OCI-LY7 (cell line): ENCODE data around the gene SLC13A1.

Source experiments
- EZH2phosphoT487 ChIP-seq: fragments of 200-600 bp; sonication (generic); IDR thresholded peaks from 2 replicates; pipeline ENCODE4 v1.6.1; 2018; ENCODE audit warnings: low read depth, borderline replicate concordance, mild to moderate bottlenecking, mixed run types, antibody characterized with exemption, low read length, moderate library complexity, mixed read lengths
- TF ChIP-seq, protein P1 (sequence below): fragments of 200-600 bp; sonication (generic); conservative IDR thresholded peaks from 2 replicates; pipeline ENCODE4 v1.5.1; 2014; ENCODE audit warnings: mild to moderate bottlenecking, antibody characterized with exemption, low read length, moderate library complexity, mixed read lengths

DNA sequence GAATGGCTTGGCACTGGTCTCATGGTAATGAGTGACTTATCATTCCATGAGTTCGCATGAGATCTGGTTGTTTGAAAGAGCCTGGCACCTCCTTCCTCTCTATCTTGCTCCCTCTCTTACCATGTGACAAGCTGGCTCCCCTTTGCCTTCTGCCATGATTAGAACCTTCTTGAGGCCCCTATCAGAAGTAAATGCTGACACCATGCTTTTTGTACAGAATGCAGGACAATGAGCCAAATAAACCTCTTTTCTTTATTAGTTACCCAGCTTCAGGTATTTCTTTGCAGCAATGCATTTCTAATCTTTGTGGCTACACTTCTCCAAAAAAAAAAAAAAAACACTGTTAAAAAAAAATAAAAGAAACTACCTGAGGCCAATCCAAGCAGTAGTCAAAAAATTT, 17.1 kb upstream of the SLC13A1 start:
- TF ChIP-seq, protein P1, sequence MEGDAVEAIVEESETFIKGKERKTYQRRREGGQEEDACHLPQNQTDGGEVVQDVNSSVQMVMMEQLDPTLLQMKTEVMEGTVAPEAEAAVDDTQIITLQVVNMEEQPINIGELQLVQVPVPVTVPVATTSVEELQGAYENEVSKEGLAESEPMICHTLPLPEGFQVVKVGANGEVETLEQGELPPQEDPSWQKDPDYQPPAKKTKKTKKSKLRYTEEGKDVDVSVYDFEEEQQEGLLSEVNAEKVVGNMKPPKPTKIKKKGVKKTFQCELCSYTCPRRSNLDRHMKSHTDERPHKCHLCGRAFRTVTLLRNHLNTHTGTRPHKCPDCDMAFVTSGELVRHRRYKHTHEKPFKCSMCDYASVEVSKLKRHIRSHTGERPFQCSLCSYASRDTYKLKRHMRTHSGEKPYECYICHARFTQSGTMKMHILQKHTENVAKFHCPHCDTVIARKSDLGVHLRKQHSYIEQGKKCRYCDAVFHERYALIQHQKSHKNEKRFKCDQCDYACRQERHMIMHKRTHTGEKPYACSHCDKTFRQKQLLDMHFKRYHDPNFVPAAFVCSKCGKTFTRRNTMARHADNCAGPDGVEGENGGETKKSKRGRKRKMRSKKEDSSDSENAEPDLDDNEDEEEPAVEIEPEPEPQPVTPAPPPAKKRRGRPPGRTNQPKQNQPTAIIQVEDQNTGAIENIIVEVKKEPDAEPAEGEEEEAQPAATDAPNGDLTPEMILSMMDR, result no peak
- no peak for TF ChIP-seq EZH2phosphoT487
